Mammary epithelial cell (primary cell): ENCODE data around the gene ARIH1.

Source experiments
- CTCF ChIP-seq, 2 donors: IDR thresholded peaks in 1 of 2; conservative IDR thresholded peaks in 1 of 2; 2 replicates each; pipeline ENCODE4 v1.5.1; 2011 to 2012; ENCODE audit warnings: inconsistent platforms in 2 of 2, low read length in 2 of 2, mild to moderate bottlenecking in 2 of 2, control low read depth in 1 of 2, low read depth in 1 of 2; ENCODE audit not compliant: insufficient read depth in 1 of 2; ENCODE audit errors: extremely low read depth in 1 of 2
- EZH2 ChIP-seq: IDR thresholded peaks from 2 replicates; pipeline ENCODE4 v1.6.1; 2012; ENCODE audit warnings: low read length, inconsistent platforms, borderline replicate concordance

GRCh38 chr15:72541674-72542073 lies 67.5 kb downstream of the ARIH1 start:
- no peak for TF ChIP-seq CTCF (conservative IDR thresholded peaks at IDR 0.05 in 1 of 2, IDR thresholded peaks at IDR 0.05 in 1 of 2; ENCODE audit: extremely low read depth in 1 of 2, insufficient read depth in 1 of 2, low read depth in 1 of 2, low read length in 2 of 2)
- TF ChIP-seq EZH2, result no peak
